ENCODE data around the gene PRKRA.
"Not testable (repeated sequence)": the region's sequence is repeated elsewhere in the genome, so short reads cannot be mapped to it uniquely, and the experiment has no call there.

Gene PRKRA

DNA sequence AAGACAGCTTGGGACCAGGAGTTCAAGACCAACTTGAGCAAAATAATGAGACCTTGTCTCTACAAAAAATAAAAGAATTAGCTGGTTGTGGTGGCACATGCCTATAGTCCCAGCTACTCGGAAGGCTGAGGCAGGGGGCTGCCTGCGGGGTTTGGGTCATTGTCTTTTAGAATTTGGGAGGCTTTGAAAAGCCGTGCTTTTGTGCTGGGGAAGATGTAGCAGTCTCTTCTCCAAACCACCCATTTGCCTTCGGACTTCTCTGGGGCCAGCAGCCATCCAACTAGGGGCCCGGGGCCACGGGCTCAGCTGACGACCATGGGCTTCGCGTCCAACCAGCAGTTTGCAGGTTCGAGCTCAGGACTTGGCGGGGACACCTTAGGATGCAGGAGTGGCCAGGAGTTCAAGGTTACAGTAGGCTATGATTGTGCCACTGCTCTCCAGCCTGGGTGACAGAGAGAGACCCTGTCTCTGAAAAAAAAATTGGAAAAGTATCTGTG is 6.5 kb upstream of the PRKRA start:
- DNase-seq: no peak

DNA sequence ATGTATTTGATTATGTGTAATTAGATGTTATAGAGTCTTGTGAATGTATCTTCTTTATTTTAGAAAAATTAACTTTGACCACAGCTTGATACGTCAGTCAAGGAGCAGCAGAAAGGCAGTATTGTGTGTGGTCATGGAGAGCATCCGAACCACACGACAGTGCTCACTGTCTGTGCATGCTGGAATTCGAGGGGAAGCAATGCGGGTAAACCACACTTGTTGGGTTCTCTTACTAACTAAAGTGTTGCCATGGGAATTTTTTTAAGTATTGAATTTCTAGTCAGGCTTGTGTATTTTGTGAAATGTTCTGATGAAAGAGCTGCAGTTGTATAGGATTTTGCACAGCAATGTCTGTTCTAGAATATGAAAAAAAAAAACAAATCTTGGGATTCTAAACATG is 5.0 kb upstream of the PRKRA start:
- no peak for DNase-seq

DNA sequence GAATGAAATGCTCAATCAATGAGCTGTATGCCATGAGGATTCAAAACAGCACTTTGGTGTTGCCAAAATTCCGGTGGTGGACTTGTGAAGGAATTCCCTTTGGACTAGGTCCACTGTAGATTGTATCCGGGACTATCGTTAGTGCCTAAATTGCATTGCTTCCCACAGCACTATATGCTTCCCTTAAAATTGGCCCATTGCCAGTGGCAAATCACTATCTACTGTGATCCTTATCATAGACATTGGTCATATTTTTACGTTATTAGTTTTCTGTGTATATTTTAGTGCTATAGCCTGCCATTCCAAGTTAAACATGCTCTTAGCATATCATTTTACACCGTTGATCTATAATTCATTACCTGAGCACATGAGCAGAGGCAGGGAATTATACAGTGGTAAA is 1.9 kb upstream of the PRKRA start:
- DNase-seq: no peak

DNA sequence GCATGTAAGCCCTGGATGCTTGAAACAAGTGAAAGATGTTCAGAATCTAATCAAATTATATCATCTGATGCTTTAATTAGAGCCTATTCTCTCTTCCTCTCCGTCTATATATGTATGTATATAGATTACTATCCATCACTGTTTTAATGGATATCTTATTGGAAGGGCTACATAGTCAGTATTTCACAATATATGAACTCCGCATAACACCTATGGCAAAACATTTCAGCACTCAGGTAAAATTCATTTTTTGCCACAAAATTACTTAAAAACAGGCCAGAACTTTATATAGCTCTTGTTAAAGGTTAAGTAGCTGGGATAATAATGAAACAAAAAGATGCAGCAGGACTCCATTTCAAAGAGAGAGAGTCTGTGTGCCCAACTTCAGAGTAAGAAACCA is 1.4 kb upstream of the PRKRA start:
- no peak for DNase-seq

DNA sequence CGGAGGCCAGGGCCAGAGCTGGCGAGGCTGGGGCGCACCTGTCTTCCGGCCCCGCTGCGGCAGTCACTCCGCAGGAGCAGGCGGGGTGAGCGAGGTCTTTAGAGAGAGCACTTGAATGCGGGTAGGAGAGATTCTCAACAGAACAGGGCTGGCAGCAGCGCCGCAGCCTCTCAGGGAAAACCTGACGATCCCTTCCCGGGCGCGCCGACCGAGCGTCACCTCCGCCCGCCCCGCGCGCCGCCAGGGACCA is 526 bp downstream of the PRKRA start:
- DNase-seq: no peak

DNA sequence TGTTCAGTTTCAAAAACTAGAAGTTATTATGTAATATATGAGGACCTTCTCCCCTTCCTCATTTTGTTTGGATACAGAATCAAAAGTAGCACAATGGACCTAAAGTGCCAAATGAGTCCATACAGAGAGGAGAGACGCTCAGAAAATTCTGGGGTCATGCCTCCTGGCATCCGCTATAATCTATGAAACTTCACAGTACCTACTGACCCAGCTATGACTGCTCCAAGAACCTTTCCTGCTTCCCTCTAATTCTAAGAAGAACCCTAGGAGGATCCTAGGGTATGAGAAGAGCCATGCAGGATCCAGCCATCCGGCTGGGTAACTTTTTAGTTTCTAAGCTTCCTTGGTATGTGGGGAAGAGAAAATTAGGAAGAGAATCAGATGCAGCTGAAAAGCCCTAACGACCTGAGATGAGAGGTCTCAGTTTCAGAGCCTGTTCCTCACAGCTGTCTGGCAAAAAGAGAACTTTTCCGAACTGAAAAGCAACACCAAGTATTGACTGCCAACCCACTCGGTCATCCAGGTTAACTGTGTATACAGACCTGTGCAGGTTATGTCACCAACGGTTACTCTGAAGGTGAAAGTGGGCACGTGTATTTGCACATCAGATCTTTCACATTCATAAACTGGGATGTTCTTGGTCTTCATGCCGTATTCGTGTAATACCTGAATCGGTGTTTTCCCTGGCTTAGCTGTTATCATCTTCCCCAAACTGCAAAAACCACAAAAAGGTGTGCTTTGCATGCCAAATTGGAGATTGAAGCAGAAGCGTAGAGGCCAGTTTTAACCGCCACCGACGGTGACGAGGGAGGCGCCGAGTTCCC is 1.1 kb downstream of the PRKRA start:
- DNase-seq: no peak

DNA sequence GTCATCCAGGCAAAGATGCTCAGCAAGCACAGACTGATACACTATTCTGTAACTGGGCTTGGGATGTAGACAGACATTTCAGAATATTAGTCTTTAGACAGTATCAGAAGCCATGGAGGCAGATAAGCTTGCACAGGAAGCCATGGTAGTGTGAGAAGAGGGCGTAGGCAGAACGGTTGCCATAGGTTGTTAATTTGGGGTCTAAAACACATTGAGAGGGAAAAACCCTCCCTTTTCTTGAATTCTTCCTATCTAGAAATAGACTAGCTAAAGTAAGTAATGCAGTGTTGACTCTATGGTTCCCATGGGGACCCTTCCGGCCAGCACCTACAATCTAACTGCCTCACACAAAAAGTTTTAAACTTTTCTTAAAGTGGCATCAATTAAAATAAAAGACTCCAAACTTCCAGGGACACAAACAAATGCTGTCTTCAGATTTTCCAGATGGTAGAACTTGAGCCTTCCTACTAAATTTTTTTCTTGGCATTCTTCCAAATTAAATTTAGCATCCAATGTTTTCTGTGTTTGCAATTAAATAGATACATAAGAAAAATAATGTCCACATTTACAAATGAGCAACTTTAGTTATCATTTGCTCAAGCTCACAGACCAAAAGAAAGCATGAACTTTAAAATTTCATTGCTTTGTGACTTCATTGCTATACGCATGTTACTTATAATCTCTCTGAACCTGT is 1.9 kb downstream of the PRKRA start:
- DNase-seq: no peak

DNA sequence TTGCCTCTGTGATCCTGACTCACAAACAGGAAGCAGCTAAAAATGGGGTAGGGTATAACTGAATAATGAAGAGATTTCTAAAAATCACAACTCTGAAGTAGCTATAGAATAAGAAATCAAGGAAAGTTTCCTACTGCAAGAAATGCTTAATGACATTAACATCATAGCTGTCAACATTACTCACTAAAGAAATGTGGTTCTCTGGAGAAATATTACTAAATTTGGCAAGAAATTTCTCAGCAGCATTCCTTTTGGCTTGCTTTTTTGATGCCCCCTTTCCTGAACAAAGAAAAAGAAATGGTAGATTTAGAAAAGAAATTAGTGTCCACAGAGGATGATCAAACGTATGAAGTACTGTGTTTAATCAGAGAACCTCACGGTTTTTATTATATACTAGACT is 9.5 kb downstream of the PRKRA start:
- DNase-seq: no peak

DNA sequence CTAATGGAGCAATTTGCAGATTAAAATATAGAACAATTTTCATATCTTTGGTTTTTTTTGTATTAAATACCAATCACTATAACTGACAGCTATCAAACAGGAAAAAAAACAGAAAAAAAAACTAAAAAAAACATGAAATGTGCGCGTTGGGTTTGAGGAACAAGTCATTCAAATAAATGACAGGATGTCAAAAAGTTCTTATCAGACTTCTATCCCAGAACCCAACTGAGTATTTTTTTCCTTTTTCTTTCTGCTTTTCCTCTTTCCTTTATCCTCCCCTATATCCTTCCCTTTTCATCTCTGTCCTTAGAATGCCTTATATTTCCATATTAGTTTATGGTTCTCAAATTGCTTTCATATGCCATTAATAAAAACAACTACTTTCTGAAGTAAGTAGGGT is 14.3 kb downstream of the PRKRA start:
- no peak for DNase-seq

DNA sequence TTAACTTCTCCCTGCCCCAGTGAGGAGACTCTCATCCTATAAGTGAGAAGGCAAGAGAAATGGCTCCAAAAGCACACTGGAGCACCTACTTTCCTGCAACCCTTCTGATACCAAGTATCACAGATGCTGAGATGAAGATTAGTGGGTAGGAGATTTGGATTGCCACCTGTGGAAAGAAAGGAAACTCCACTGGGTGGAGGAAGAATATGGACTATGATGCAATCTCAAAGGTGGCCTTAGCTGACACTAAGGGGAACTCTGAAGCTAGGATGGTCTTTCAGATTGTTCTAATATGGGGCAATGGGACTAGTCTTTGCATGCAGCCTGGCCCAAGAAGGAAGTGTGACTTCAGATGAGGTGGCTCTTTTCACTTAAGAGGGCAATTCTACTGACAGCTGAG is 21.6 kb downstream of the PRKRA start:
- no peak for DNase-seq

DNA sequence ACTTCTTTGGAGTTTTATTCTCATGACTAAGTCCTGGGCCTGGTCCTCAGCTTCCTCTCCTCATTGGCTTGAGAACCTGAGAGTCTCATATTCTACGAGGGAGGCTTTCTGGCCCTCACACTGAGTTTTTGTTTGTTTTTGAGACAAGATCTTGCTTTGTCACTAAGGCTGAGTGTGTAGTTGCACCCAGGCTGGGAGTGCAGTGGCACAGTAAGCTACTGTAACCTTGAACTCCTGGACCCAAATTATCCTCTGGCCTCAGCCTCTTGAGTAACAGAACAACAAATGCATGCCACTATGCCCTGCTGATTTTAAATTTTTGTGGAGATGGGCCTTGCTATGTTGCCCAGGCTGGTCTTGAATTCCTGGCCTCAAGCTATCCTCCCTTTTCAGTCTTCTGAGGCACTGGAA is 22.6 kb downstream of the PRKRA start:
- DNase-seq: no peak

DNA sequence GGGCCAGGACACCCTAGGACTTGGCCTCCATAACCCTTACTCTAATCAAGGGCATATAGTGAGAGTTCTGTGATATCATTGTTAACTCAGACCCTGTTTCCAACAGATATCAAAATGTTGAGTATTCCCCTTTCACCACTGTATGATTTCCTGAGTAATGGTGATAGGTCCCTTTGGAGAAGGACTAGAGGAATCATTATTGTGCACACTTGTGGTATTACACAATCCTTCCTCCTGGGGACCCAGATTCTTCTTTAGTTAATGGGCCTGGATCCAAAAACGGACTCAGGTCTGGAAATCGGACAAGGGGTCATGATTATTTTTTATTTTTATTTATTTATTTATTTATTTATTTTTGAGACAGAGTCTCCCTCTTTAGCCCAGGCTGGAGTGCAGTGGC is 23.5 kb downstream of the PRKRA start:
- no peak for DNase-seq

DNA sequence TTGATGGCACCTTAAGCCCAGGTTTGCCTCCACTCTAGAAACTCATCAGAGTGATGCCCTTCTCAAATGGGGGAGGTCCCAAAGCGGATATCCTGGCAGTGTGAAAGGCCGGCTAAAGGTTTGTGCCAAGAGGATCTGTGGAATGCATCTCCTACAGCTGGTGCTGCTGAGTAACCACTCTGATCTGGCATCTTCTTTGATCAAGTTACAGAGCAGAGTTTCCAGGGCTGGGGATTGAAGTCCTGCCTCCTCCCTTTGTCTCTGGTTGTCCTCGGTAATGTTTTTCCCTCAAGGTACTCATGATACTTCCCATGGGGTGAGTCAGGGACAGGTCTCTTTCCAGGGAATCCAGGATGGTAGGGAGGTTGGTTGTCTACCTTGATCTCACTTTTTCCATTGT is 24.6 kb downstream of the PRKRA start:
- DNase-seq: no peak

DNA sequence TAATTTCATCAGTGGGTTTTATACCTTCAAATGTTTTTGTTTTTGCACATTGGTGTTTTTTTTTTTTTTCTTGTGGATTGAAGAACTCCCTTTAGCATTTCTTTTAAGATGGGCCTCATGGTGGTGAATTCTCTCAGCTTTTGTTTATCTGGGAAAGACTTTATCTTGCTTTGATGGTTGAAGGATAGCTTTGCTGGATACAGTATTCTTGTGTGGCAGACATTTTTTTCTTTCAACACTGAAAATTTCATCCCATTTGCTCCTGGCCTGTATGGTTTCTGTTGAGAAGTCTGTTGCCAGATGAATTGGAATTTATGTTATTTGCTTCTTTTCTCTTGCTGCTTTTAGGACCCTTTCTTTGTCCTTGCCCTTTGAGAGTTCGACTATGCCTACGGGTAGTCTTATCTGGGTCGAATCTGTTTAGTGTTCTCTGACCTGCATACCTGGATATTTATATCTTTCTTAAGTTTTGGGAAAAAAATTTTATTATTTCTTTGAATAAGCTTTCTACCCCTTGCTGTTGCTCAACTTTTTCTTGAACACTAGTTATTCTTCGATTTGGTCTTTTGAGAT is 25.6 kb downstream of the PRKRA start:
- no peak for DNase-seq

DNA sequence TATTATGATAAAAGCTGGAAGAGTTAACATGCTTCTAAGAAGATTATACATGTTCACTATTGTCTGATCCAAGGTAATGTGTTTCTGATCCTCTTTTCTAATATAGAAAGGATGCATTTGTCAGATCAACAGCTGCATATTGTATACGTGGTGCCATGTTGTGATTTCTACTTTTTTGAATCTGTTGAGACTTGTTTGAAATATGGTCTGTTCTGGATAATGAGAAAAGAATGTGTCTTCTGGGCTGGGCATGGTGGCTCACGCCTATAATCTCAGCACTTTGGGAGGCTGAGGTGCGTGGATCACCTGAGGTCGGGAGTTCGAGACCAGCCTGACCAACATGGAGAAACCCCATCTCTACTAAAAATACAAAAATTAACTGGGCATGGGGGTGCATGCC is 27.2 kb downstream of the PRKRA start:
- DNase-seq: not testable (repeated sequence)

DNA sequence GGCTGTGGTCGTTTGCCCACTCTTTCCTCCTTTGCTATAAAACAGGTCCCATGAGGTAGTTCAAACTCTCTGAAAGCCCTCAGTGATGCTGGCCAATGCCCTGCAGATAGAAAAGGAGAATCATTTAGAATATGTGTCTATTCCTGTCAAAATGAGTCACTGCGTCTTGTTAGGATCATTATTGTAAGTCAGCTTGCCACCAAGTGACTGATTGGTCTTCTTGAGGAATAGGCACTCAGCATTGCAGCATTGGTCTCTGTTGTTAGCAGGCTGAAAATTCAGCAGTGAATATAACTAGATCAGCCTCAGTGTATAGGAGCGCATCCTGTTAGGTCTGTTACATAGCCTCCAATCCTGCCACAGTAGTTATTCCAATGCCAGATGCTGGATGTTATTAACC is 28.9 kb downstream of the PRKRA start:
- DNase-seq: no peak

DNA sequence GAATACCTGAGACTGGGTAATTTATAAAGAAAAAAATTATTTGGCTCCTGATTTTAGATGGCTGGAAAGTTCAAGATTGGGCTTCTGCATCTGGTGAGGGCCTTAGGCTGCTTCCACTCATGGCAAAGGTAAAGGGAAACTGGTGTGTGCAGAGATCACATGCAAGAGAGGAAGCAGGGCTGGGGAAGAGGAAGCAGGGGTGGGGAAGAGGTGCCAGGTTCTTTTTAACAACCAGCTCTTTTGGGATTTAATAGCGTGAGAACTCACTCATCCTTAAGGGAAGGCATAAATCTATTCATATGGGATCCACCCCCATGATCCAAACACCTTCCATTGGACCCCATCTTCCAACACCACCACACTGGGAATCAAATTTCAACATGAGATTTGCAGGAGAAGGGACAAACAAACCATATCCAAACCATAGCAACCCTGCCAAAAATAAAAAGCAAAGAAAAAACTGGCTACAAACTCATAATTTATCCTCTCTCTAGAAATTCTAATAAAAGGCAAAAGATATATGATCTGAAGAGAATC is 30.4 kb downstream of the PRKRA start:
- no peak for DNase-seq

DNA sequence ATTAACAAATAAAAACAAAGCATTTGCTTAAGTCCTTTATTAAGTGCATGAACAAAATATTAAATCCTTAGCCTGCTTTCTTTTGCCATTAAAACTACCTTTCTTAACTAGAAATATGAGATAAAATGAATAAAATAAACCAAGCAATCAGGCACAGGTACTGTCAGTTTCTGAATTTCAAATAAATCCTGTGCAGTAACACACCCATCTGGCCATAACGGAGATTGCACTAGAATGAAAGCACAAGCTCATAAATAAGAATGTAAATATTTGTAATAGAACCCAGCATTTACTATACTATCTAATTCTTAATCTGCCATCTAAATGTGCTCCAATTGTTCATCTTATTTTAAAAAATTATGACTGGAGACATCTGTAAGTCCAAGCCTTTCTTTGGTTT is 31.9 kb downstream of the PRKRA start:
- DNase-seq: no peak

DNA sequence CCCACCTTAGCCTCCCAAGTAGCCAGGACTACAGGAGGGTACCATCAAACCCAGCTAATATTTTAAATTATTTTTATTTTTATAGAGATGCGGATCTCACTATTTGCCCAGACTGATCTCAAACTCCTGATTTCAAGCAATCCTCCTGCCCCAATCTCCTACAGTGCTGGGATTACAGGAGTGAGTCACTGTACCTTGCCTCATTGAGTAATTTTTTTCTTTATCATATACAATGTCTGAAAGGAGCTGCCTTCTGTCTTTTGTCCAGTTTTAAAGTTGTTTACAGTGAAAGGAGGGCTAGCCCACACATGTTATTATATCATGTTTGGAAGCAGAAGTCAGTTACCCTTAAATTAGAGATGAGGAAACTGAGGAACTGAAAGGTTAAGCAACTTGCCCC is 32.5 kb downstream of the PRKRA start:
- no peak for DNase-seq

DNA sequence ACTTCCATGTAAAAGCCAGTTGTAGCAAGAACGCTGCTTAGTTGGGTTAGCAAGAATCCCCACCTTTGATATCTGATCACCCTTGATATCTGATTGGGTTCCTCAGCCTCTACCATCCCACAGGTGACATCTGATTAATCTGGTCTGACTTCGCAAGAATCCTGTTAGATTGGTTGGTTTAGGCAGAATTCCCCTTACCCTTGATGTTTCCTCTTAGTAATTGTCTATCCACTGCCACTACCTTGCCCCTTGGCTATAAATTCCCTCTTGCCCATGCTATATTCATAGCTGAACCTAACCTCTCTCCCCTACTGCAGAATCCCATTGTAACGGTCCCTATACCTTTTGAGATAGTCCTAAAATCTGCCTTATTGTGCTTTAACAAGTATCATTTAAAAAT is 33.1 kb downstream of the PRKRA start:
- DNase-seq: no peak

DNA sequence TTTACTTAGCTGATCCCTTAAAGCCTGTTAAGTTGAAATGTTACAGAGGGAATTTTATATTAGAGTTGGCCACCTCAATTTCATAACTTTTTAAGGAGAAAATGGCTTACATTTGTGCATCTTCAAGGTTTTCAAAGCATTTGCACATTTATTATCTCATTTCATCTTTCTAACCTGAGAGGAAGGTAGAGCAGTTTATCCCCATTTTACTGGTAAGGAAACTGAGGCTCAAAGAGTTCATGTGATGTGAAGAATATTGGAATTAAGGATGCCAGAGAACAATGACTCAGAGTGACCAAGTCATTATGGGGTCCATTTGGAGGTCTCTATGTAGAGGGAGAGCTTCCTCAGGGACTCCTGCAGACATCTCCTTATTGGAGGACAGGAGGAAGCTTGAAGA is 35.0 kb downstream of the PRKRA start:
- DNase-seq: no peak

DNA sequence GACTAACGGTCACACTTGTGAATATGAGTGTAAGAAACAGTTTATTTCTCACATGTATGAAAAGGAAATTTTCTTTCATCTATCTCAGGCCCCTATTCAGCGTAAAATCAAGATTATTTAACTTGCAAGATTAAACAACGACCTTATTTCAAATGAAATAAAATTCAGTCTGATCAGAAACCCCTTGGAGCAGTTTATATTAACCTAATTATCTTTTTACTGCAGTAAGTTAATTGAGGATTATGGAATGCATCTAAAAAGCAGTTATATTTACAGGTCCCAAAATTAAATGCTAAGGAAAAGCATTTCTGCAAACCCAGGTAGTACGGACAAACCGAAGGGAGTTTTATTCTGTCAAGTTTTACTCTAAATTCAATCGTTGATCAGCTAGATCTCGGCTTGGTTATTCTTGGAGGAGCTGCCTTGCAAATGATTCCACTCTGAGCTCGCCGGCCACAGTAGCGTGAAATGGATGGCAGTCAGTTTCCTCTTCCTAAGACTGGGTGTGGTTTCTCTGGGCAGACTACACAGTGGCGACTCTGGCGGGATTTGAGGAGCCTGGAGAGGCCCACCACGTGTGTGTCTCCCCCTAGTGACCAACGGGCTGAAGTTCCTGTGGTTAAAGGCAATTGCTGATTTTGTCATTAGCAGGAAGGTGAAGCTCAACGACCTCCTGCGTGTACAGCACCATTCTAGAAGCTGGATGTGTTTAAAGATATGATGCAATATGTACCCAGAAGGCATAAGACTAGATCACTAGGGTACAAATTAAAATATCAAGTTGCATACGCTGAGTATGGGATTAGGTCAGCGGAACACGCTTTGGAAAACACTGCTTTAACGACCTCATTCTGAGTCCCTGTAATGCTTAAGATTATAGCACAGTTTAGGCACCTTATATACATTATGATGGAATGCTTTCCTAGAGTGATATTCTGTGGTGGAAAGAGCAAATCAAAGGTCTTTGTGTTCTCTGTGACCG is 36.4 kb downstream of the PRKRA start:
- DNase-seq: peak; percentile 12 to 68
